ENCODE measurements around the gene LKAAEAR1.
A peak's percentile ranks its signal among the peaks of the same experiment; 100 is the strongest.
"Not testable (repeated sequence)": the region's sequence is repeated elsewhere in the genome, so short reads cannot be mapped to it uniquely, and the experiment has no call there.

LKAAEAR1 gene, protein sequence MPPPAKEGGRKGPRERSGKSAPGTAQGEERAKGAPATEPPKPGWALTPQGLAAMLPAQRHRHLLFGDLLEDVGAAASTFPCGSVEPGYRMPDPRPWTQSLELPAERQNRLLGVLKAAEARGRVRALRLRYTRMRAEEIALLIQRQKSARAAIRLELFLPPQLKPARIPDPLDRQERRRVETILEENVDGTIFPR

DNA sequence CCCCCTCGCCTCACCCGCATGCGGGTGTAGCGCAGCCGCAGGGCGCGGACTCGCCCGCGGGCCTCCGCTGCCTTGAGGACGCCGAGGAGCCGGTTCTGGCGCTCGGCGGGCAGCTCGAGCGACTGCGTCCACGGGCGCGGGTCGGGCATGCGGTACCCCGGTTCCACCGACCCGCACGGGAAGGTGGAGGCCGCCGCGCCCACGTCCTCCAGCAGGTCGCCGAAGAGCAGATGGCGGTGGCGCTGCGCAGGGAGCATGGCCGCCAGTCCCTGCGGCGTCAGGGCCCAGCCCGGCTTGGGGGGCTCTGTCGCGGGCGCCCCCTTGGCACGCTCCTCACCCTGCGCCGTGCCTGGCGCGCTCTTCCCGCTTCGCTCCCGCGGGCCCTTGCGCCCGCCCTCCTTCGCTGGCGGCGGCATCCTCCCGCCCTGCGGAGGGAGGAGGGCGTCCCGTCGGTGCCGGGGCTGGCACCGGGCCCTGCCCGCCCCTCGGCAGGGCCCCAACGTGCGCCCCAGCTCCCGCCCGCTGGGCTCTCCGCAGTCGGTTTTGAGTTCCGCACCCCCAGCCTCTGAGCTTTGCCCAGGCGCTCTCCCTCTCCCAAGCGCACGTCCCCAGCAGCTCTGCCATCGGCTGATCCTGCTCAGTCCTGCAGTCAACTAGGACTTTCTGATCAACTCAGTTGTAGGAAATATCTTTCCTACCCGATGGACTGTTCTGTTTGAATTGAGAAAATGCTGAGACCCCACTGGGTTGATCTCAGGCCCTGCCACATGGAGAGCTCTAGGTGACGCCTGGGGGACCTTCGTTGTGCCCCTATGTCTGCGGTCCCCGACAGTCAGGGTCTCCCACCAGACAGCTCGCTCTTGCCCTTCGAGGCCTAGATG lies at the start of gene LKAAEAR1:
Gene LKAAEAR1 (minus strand): TSS at position 595 of the 881 bp plus-strand sequence. CDS start 179 bp downstream, at position 416.
- DNase-seq, result no peak

DNA sequence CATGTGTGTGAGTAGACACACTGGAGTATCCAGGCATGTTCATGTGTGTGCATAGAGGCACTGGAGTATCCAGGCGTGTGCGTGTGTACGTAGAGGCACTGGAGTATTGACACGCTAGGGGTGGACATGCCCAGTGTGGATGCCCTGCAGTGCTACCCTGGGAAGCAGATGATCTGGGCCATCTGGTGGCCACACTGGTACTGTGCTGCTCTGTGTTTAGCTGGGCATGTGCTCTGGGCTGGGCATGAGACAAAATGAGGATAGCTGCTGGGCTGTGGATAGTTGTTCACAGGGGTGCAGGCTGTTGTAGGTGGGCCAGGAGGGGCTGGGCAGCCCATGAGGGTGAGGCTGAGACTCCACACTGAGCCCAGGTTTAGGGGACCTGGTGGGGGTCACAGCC lies 47.2 kb upstream of the LKAAEAR1 start:
- no peak for DNase-seq

DNA sequence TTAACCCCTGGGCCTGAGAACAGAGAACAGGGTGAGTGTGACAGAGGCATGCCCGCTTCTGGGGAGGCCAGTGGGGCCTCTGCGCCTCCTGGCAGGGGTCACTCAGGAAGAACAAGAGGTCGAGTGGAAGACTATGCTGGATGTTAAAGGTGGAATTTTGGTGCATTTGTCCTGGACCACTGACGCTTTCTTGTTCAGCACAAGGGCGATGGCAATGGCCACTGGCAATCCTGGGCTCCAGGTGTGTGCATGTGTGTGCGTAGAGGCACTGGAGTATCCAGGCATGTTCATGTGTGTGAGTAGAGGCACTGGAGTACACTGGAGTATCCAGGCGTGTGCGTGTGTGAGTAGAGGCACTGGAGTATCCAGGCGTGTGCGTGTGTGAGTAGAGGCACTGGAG lies 46.7 kb upstream of the LKAAEAR1 start:
- no peak for DNase-seq

DNA sequence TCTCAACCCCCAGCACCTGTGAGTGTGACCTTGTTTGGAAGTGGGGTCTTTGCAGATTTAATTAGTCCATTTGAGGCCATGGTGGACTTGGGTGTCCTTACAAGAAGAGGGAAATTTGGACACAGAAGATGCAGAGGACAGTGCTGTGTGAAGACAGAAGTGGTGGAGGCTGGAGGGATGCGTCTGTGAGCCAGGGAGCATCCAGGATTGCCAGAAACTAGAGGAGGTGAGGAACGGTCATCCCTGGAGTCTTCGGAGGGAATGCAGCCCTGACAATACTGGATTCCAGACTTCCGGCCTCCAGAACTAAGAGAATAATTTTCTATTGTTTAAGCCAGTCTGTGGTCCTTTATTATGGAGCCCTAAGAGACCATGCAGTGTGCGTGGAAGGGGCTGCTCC lies 46.1 kb upstream of the LKAAEAR1 start:
- no peak for DNase-seq

DNA sequence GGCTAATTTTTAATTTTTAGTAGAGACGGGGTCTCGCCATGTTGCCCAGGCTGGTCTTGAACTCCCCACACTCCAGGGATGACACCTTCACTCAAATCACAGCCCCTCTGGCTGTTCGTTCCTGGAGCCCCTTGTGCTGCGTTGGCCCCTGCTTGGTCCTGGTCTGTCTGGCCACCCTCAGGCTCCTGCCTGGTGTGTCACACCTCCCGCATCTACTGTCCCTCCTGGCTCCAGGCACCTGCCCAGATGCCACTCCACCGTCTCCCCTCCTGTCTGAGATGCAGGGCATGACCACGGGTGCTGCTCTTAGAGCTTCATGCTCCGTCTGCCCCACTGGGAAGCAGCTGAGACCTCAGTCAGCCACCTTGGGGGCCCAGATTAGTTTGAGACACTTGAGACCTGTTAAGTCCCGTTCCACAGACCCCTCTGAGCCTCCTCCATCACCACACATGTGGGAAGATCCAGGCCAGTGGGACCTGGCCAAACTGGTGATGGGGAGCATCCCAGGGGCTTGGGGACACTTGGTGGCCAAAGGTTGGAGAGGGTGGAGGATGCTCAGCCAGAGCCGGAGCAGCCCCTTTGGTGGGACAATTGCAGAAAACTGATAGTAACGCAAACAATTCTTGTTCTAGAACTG lies 45.1 kb upstream of the LKAAEAR1 start:
- no peak for DNase-seq

DNA sequence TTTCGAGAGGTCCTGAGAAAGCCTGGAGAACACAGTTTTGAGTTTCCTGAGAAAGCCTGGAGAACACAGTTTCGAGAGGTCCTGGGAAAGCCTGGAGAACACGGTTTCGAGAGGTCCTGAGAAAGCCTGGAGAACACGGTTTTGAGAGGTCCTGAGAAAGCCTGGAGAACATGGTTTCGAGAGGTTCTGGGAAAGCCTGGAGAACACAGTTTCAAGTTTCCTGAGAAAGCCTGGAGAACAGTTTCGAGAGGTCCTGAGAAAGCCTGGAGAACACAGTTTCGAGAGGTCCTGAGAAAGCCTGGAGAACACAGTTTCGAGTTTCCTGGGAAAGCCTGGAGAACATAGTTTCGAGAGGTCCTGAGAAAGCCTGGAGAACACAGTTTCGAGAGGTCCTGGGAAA lies 39.3 kb upstream of the LKAAEAR1 start:
- DNase-seq, result not testable (repeated sequence)

DNA sequence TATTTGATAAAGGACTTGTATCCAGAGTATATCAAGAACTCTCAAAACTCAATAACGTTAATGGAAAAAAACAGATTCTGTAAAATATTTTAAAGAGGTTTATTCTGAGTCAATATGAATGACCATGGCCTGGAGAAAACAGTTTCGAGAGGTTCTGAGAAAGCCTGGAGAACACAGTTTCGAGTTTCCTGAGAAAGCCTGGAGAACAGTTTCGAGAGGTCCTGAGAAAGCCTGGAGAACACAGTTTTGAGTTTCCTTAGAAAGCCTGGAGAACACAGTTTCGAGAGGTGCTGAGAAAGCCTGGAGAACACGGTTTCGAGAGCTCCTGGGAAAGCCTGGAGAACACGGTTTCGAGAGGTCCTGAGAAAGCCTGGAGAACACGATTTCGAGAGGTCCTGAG lies 38.7 kb upstream of the LKAAEAR1 start:
- DNase-seq, result not testable (repeated sequence)

DNA sequence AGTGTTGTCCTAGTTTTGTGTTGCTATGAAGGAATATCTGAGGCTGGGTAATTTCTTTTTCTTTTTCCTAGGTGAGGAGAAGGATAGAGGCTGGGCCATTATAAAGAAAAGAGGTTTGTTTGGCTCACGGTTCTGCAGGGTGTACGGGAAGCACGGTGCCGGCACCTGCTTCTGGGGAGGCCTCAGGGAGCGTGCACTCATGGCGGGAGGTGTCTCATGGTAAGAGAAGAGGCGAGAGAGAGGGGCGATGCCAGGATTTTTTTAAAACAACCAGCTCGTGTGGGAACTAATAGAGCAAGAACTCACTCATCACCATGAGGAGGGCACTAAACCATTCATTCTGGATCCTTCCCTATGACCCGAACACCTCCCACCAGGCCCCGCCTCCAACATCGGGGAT lies 37.4 kb upstream of the LKAAEAR1 start:
- no peak for DNase-seq

DNA sequence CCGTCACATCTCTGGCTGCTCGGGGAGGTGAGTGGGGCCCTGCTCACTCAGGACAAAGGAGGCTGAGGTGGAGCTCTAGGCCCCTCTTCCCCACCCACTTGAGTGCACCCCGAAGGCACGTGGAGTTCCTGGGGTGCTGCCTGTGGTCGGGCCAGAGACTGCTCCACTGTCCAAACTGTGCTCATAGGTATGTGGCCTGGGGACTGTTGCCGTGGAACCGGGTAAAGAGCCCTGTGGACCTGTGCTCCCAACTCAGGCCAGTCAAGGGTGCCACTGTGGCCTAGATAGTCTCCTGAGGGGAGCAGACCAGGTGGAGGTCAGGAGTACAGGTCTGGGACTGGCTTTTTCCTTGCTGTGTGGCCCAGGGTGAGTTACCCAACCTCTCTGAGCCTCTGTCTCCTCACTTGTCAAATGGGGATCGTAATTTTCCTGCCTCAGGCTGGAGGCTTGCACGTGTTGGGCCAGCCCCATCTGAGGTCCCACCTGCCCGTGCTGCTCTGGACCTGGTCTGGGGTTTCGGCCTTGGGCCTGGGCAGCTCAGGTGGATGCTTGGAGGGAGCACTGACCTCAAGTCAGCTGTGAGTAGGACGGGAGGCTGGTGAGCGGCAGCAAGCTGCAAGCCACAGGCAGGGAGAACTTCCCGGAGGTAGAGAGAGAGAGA lies 35.6 kb upstream of the LKAAEAR1 start:
- DNase-seq, result no peak

DNA sequence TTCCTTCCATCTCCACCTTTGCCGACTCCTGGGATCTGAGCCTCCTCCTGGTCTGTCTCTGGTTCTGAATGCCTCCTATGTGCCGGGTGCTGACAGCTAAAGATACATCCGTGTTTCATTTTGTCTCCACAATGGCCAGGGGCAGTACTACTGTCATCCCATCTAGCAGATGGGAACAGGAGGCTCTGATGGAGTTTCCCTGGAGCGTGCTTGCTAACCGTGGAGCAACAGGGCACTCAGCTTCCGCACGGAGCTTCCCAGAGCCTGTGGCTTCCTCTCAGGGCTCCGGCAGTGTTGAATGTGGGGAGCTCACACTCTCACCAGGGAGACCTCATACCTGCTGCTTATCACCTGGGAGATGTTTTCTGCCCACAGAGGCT lies 35.1 kb upstream of the LKAAEAR1 start:
- no peak for DNase-seq

DNA sequence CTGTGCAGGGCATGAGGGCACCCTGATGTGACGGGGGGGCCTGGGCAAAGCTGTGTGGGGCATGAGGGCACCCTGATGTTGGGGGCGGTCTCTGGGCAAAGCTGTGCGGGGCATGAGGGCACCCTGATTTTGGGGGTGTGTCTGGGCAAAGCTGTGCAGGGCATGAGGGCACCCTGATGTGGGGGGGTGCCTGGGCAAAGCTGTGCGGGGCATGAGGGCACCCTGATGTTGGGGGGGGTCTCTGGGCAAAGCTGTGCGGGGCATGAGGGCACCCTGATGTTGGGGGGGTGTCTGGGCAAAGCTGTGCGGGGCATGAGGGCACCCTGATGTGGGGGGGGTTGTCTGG lies 33.2 kb upstream of the LKAAEAR1 start:
- not testable (repeated sequence) for DNase-seq

DNA sequence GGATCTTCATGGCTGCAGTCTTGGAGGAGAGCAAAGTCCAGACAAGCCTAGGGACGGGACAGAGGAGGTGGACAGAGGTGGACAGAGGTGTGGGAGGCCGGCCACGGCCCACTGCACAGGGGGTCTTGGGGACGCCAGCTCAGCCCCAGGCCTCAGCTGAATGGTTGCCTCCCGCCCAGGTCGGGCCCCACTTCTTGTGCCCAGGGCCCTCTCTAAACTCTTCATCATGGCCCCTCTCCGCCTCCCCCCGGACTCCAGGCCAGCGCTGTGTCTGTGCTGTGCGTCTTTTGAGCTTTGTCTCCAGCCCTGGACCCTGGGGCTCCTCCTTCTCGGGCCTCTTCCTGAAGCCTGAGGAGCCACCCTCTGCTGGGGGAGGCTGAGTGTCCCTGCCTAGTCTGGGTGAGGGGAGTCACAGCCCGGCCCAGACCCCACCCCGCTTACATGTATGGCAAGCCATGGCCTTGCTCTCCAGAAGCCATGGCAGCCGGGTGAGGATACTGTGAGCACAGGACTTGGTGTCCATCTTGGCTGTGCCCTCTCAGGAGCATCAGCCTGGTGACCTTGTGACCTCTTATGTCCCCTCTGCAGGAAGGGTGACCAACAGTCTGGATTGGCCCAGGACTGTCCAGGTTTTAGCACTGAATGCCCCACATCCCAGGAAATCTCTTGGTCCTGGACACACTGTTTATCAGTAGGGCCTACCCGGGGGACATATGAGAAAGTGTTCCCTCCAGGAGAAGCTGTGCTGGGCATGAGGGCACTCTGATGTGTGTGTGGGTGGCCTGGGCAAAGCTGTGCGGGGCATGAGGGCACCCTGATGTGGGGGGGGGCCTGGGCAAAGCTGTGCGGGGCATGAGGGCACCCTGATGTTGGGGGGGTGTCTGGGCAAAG lies 32.6 kb upstream of the LKAAEAR1 start:
- DNase-seq, result no peak

DNA sequence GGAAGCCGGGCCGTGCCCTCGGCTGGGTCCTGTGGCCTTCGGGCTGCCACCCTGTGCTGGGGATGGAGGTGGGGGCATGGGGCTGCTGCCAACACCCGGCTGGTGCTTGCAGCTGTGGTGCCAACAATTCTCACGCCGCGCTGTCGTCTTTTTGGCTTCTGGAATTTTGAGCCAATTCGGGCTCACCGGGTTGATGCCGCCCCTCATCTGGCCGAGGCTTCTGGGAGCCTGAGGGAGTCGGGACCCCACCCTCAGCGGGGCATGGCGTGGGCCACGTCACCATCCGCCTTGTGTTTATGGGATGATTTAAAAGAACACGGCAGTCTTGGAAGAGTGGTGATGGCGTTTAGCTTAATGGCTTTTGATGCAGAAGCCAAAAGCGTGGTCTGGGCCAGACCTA lies 31.8 kb upstream of the LKAAEAR1 start:
- no peak for DNase-seq

DNA sequence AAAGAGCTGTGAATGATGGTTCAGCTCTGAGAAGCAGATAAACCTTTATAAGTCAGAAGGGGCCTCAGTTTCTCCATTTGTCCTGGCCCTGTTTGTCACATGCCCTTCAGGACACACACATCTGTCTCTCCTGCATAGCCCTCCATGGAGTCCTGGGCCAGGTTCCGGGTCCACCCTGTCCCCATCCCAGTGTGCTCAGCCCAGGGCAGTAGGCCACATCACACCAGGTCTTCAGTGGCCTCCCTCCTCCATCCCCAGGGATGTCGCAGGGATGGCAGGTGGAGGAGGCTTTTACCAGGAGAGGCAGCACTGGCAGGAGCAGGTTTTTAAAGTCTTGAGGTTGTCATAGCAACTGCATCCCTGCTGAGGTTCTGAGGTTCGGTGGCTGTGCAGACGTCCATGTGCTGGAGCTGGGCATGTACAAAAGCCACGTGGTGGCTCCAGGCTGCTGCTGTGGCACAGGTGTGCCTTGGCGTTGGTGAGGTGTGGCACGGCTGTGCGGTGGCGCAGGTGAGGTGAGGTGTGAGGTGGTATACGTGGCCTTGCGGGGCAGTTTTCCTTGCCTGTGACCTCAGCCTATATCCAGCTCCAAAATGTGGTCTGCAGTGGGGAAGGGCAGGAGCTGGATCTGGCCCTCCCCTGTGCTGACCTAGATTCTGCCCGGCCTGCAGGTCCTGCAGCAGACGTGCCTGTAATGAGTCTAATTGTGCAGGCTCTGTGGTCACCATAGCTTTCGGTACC lies 31.1 kb upstream of the LKAAEAR1 start:
- peak; percentile 55 to 83 for DNase-seq

DNA sequence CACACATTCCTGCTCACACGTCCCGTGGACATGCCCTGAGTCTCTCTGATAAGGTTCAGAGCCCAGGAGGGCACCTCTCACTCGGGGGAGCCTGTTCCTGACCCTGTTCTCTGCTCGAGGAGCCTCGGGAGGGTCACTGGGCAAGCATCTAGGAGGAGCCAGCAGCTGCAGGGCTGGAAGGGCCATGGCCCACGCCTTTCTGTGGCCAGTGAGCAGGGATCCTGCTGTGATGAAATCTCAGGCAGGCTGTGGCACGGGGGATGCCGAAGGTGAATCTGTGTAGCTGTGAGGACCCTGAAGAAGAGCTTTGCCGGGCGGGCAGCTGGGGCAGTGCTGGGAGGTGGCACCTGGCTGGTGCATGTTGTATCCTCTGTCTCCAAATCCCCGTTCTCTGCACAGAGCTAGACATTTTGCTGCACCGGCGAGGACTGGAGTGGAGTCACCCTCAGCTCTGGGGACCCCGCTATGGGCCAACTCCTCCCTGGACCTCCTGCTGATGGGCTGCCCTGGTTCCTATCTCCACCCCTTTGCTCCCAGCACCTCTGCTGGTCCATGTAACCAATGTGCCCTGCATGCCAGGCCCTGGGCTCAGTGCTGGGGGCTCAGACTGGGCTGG lies 30.3 kb upstream of the LKAAEAR1 start:
- DNase-seq, result no peak

DNA sequence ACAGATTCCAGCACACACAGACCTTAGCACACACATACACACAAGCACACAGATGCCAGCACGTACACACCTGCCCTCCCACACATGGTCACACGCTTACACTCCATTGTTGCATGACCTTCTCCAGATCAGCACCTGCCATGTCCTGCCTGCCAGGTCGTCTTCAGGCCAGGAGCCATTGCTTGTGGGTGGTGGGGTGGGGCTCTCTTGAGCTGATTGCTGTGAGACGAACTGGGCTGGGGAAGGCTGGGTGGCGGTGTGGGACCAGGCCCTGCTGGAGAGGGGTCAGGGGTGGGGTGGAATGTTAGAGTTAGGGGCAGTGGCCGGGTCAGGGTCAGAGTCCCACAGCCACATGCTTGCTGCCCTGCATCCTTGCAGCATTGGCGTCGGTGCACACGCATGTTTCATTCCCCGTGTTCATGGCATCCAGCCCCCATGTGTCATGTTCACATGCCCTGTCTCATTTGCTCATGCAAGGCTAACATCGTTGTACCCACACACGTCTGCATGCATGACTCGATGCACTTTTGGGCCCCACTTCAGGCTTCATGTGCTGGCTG lies 29.7 kb upstream of the LKAAEAR1 start:
- DNase-seq, result no peak

DNA sequence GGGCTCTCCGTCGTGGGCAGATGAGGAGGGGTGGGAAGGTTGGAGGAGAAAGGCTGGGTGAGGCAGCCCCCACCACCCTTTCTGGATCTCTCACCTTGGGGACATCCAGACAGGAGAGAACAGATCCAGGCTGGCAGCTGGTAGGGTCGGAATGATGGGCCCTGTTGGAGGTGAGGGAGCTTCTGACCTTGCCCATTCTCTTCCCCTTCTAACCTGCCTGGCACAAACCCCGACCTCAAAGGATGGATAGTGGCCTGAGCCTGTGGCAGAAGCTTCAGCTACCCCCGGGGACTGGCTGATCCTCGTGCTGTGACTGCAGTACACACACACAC lies 29.2 kb upstream of the LKAAEAR1 start:
- DNase-seq, result no peak

DNA sequence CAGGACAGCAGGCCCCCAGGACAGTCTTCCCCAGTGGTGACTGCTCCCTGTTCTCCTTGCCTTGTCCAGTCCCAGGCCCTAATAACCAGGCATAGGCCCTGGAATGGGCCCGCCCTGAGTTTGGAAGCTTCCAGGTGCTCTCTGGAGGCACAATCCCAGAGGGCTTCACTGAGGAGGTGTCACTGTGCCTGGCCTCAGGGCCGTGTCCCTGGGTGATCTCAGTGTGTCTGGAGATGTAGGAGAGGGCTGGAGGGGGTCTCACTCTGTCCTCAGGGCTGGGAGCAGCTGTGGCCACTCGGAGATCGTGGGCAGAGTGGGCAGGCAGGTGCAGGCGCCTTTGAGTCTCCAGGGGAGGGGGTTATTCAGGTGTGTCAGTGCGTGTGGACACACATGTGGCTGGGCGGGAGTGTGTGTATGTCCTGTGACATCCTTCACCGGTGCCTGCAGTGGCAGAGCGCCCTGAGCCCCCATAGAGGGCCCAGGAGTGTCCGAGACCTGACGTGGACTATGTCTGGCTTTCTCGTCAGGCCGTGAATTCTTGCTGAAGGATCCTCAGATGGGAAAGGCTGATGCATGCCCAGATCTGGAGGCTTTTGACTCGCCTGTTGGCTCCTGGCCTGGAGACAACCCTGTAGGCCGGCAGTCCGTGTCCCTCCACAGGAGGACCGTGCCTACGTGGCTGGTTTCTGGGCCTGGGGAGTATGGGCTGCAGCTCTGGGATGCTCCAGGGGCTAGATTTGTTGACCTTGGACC lies 28.7 kb upstream of the LKAAEAR1 start:
- DNase-seq, result no peak

DNA sequence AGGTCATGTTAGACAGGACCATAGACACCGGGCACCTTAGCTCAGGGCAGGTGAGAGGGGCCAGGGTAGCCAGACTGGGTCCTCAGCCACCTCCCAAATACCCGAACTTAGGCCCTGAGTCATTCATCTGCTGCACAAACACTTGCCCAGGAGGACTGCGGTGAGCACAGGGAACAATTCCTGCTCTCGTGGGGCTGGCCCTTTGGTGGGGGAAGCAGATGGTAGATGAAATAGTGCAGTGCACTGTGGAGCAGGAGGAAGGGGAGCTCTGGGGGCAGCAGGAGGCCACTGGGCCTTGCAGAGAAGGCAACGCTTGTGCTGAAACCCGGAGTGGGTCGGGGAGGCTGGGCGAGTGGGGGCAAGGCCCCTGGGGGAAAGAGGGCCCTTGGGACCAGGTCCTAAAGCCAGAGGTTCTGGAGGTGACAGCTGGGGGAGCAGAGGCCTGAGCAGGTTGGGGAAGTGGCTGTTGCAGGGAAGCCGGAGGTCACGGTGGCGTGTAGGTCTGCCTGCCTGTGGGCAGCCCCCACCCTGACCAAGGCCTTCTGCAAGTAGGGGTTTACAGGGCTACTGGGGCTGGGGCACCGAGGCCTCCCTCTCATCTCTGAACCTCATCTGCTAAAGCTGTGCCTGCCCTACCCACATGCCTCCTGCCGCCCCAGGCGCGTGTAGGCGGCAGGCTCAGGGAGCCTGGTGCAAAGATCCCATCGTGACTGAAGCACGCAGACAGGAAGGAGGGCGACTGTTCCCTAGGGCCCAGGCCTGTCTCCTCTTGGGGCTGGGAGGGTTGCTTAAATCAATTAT lies 27.8 kb upstream of the LKAAEAR1 start:
- DNase-seq, result no peak
